ENCODE measurements around the gene TAS2R41.

- TF ChIP-seq CTCF (IDR thresholded peaks at IDR 0.05; ENCODE audit: insufficient read depth, low read length, poor library complexity, severe bottlenecking) (no peak), EZH2phosphoT487 (conservative IDR thresholded peaks at IDR 0.05; ENCODE audit: low read length) (no peak)
Measured at GRCh38 chr7:143454091-143454680, 23.5 kb upstream of the TAS2R41 start.
